ENCODE measurements around the gene ZNF493.

Gene ZNF493

GRCh38 chr19:21463449-21464105 lies 66.6 kb downstream of the ZNF493 start:
- no peak for DNase-seq

GRCh38 chr19:21466627-21467026 lies 69.7 kb downstream of the ZNF493 start:
- no peak for DNase-seq

- DNase-seq = no peak
These were observed 71.9 kb downstream of the ZNF493 start for GRCh38 chr19:21468791-21469190.

GRCh38 chr19:21472507-21472906 lies 75.6 kb downstream of the ZNF493 start:
- no peak for DNase-seq

GRCh38 chr19:21474671-21475181 lies 77.8 kb downstream of the ZNF493 start:
- DNase-seq = no peak
